ENCODE measurements around the gene TRA2A. TPM values are rescaled to one million over a fixed set of nuclear protein-coding genes. Genes with fewer than 3 reads are reported as not detected.
"Not testable (repeated sequence)": the region's sequence is repeated elsewhere in the genome, so short reads cannot be mapped to it uniquely, and the experiment has no call there.

The TRA2A gene
- total and polyA plus RNA-seq, 11 donors = 13.2 to 55.7 (median 32.5) TPM

GRCh38 chr7:23524473-23524872 lies 7.3 kb downstream of the TRA2A start:
- Histone ChIP-seq H3K4me1 (peaks cover 0 to 76% (median 58%) of the 10 kb centered on the region in 12 donors), H3K27ac (no peak overlapping the region), H3K36me3 (peaks cover 0 to 27% (median 26%) of the 10 kb centered on the region in 9 donors), H3K27me3 (no peaks in the 10 kb centered on the region), H3K4me3 (no peak overlapping the region), H3K9me3 (no peaks in the 10 kb centered on the region)
- intact Hi-C loops (cut with DNase I) = no loop called here
- no peak for DNase-seq
- no peak for TF ChIP-seq CTCF (IDR thresholded peaks at IDR 0.05)
- TF ChIP-seq POLR2A (IDR thresholded peaks at IDR 0.05) = no peak
- no peak for ATAC-seq
- 95 to 96% (median 95%) methylated on average over 7 of the region's 7 CpGs for WGBS, 4 donors

- DNase-seq (no peak), ATAC-seq (no peak)
- TF ChIP-seq CTCF (IDR thresholded peaks at IDR 0.05) = no peak
- TF ChIP-seq POLR2A (IDR thresholded peaks at IDR 0.05) = no peak
- H3K27me3 ChIP-seq = no peaks in the 10 kb centered on the region
- peaks cover 0 to 36% (median 35%) of the 10 kb centered on the region in 9 donors for H3K36me3 ChIP-seq
- WGBS, 4 donors = 28 to 47% (median 32%) methylated on average over 2 of the region's 2 CpGs
- intact Hi-C loops (cut with DNase I) = no loop called here
- H3K9me3 ChIP-seq = no peaks in the 10 kb centered on the region
- peaks cover 0 to 67% (median 49%) of the 10 kb centered on the region in 12 donors for H3K4me1 ChIP-seq
- no peak overlapping the region for H3K4me3 ChIP-seq
- H3K27ac ChIP-seq = no peak overlapping the region
Observed at GRCh38 chr7:23523486-23524075, 8.2 kb downstream of the TRA2A start.

GRCh38 chr7:23520582-23520981 lies 11.2 kb downstream of the TRA2A start:
- H3K4me1 ChIP-seq = peaks cover 0 to 39% (median 21%) of the 10 kb centered on the region in 12 donors
- no peaks in the 10 kb centered on the region for H3K9me3 ChIP-seq

GRCh38 chr7:23514755-23515154 lies 17.0 kb downstream of the TRA2A start:
- Histone ChIP-seq H3K4me1 (no peaks in the 10 kb centered on the region), H3K36me3 (peaks cover 0 to 100% (median 97%) of the 10 kb centered on the region in 9 donors), H3K9me3 (no peaks in the 10 kb centered on the region), H3K27me3 (no peaks in the 10 kb centered on the region), H3K27ac (no peak overlapping the region), H3K4me3 (no peak overlapping the region)
- intact Hi-C loops (cut with DNase I) = no loop called here
- TF ChIP-seq POLR2A (IDR thresholded peaks at IDR 0.05) (no peak), CTCF (IDR thresholded peaks at IDR 0.05) (no peak)
- 93 to 98% (median 97%) methylated on average over 2 of the region's 2 CpGs for WGBS, 4 donors
- DNase-seq (no peak), ATAC-seq (no peak)

More at GRCh38 chr7:23520582-23520981, 11.2 kb downstream of the TRA2A start:
- DNase-seq (no peak), ATAC-seq (no peak)
- intact Hi-C loops (cut with DNase I) = no loop called here
- TF ChIP-seq CTCF (IDR thresholded peaks at IDR 0.05) = no peak
- TF ChIP-seq POLR2A (IDR thresholded peaks at IDR 0.05) = no peak
- Histone ChIP-seq H3K27ac (no peak overlapping the region), H3K4me3 (no peak overlapping the region), H3K36me3 (peaks cover 0 to 66% (median 64%) of the 10 kb centered on the region in 9 donors), H3K27me3 (no peaks in the 10 kb centered on the region)
- WGBS, 4 donors = 88 to 96% (median 94%) methylated on average over 7 of the region's 7 CpGs

- 88 to 93% (median 92%) methylated on average over 6 of the region's 6 CpGs for WGBS, 4 donors
- intact Hi-C loops (cut with DNase I); H3K9me3 ChIP-seq; ATAC-seq; H3K4me1 ChIP-seq; H3K27me3 ChIP-seq; H3K4me3 ChIP-seq; DNase-seq; H3K27ac ChIP-seq: not testable (repeated sequence)
- peaks cover 0 to 100% (median 97%) of the 10 kb centered on the region in 9 donors for H3K36me3 ChIP-seq
Observed at GRCh38 chr7:23513746-23514145, 18.0 kb downstream of the TRA2A start.

All from heart left ventricle (tissue), 16 donors.